ENCODE data around the gene ZNF432.

DNA sequence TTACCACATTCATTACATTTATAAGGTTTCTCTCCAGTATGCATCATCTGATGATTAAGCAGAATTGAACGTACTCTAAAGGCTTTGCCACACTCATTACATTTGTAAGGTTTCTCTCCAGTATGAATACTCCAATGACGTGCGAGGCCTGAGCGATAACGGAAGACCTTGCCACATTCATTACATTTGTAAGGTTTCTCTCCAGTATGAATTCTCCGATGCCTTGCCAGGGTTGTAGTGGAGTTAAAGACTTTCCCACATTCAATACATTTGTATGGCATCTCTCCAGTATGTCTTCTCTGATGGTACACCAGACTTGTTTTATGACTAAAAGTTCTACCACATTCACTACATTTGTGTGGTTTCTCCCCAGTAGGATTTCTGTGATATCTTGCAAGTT, 16.8 kb upstream of the ZNF432 start:
- TF ChIP-seq, protein P1, sequence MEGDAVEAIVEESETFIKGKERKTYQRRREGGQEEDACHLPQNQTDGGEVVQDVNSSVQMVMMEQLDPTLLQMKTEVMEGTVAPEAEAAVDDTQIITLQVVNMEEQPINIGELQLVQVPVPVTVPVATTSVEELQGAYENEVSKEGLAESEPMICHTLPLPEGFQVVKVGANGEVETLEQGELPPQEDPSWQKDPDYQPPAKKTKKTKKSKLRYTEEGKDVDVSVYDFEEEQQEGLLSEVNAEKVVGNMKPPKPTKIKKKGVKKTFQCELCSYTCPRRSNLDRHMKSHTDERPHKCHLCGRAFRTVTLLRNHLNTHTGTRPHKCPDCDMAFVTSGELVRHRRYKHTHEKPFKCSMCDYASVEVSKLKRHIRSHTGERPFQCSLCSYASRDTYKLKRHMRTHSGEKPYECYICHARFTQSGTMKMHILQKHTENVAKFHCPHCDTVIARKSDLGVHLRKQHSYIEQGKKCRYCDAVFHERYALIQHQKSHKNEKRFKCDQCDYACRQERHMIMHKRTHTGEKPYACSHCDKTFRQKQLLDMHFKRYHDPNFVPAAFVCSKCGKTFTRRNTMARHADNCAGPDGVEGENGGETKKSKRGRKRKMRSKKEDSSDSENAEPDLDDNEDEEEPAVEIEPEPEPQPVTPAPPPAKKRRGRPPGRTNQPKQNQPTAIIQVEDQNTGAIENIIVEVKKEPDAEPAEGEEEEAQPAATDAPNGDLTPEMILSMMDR (IDR thresholded peaks at IDR 0.05): no peak
- TF ChIP-seq POLR2AphosphoS5 (IDR thresholded peaks at IDR 0.05): no peak
- TF ChIP-seq POLR2A (IDR thresholded peaks at IDR 0.05; ENCODE audit: low read depth): no peak
- no peak for TF ChIP-seq EP300 (IDR thresholded peaks at IDR 0.05)

Data from esophagus muscularis mucosa (tissue), 4 donors.